ENCODE data around the gene RAB40C. TPM values are rescaled to one million over a fixed set of nuclear protein-coding genes. Genes with fewer than 3 reads are reported as not detected.

RAB40C gene
- total RNA-seq, 4 donors from 2014 or later: 103 to 161 (median 122) TPM

DNA sequence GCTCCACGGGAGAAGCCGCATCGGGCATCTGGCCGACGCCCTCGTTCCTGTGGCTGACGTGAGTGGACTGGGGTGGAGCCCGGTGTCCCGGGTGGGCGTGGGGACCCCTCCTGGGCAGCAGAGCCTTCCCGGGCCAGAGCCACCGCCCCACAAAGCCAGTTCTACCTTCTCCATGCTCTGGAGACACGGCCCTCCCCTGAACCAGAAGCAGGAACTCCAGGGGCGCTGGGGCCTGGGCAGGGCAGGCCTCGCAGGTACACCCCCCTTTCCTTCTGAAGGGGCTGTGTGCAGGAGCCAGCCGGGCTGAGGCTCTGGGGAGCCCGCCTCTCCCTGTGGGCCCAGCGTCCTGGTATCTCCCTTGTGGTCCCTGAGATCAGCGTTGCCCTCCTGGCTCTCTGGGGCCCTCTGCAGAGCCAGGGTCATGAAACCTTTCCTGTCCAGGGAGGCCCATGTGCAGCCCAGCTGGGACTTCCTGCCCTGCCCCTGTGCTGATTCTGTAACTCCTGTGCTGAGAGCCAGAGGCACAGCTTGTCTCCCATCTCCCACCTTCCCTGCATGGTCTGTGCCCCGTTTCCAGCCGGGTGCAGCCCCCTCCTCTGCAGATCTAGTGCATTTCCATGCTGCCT is 13.6 kb upstream of the RAB40C start:
- intact Hi-C loops (cut with DNase I; ENCODE audit: low total_unique reads): no loop called here
- no peak overlapping the region for H3K4me3 ChIP-seq (ENCODE audit: low read depth, poor library complexity, severe bottlenecking)
- no peak for TF ChIP-seq POLR2A (IDR thresholded peaks at IDR 0.05)
- TF ChIP-seq, protein P1, sequence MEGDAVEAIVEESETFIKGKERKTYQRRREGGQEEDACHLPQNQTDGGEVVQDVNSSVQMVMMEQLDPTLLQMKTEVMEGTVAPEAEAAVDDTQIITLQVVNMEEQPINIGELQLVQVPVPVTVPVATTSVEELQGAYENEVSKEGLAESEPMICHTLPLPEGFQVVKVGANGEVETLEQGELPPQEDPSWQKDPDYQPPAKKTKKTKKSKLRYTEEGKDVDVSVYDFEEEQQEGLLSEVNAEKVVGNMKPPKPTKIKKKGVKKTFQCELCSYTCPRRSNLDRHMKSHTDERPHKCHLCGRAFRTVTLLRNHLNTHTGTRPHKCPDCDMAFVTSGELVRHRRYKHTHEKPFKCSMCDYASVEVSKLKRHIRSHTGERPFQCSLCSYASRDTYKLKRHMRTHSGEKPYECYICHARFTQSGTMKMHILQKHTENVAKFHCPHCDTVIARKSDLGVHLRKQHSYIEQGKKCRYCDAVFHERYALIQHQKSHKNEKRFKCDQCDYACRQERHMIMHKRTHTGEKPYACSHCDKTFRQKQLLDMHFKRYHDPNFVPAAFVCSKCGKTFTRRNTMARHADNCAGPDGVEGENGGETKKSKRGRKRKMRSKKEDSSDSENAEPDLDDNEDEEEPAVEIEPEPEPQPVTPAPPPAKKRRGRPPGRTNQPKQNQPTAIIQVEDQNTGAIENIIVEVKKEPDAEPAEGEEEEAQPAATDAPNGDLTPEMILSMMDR (IDR thresholded peaks at IDR 0.05): no peak
- no peak for DNase-seq (ENCODE audit: low spot score in 2 of 2)
- WGBS, 2 donors: 84 to 86% methylated on average over 13 to 18 of the region's 21 CpGs

DNA sequence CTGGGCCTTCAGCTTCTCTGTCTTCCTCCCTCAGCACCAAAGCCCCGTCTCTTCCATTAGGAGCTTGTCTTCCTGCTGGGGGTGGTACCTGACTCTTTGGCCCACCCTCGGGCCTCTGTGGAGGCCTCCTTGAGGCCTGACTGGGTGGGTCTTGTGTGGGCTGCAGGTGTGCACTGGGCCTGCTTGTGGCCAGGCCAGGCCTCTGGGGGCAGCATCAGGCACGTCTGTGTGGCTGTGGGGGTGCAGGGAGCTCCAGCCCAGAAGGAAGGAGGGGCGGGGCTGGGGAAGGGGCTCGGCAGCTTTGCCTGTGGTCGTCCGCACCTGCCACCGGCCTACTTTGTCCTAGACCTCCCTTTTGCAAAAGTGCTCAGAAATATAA is 13.1 kb upstream of the RAB40C start:
- no peak overlapping the region for H3K4me3 ChIP-seq (ENCODE audit: low read depth, poor library complexity, severe bottlenecking)
- no peak for DNase-seq (ENCODE audit: low spot score in 2 of 2)
- 78 to 85% methylated on average over 8 of the region's 8 CpGs for WGBS, 2 donors
- intact Hi-C loops (cut with DNase I; ENCODE audit: low total_unique reads): no loop called here
- TF ChIP-seq POLR2A (IDR thresholded peaks at IDR 0.05): no peak
- TF ChIP-seq, protein P1 (IDR thresholded peaks at IDR 0.05): no peak

DNA sequence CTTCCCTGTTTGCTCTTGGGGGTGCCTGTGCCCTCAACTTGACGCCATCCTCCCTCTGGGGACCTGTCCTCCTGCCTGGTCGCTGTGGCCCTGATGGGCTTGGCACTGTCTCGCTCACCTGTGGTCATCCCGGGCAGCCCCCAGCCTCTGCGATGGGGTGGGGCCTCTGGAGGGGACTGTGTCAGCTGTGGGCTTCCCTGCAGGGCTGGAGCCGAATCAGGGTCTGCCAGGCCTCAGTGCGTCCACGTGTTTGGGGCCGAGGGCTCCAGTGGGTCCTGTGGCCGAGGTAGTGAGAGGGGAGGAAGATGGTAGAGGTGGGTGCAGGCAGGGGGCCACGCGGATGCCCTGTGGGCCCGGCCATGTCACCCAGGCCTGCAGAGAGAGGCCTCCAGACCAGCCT is 12.1 kb upstream of the RAB40C start:
- H3K4me3 ChIP-seq (ENCODE audit: low read depth, poor library complexity, severe bottlenecking): no peak overlapping the region
- intact Hi-C loops (cut with DNase I; ENCODE audit: low total_unique reads): no loop called here
- no peak for TF ChIP-seq POLR2A (IDR thresholded peaks at IDR 0.05)
- TF ChIP-seq, protein P1 (IDR thresholded peaks at IDR 0.05): no peak
- 92 to 95% methylated on average over 12 of the region's 13 CpGs for WGBS, 2 donors
- DNase-seq (ENCODE audit: low spot score in 2 of 2): no peak

DNA sequence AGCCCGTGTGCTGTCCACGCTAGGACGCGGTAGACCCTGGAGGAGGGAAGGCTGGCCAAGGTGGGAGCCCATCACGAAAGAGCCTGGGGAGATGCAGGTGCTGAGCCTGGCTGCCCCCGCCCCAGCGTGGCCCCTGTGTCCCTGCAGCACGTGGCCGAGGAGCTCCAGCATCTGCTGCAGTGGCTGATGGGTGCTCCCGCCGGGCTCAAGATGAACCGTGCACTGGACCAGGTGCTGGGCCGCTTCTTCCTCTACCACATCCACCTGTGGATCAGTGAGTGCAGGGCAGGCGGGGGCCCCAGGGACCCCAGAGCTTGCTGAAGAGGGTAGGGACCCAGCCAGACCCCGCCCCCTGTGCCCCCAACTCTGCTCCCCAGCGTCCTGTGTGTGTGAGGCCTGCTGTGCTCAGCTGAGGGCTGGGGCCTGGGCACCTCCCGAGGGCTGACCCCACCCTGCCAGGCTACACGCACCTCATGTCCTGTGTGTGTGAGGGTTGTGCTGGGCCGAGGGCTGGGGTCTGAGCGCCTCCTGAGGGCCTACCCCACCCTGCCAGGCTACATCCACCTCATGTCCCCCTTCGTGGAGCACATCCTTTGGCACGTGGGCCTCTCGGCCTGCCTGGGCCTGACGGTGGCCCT is 11.5 kb upstream of the RAB40C start:
- DNase-seq (ENCODE audit: low spot score in 2 of 2): no peak
- WGBS, 2 donors: 87 to 91% methylated on average over 14 to 21 of the region's 24 CpGs
- H3K4me3 ChIP-seq (ENCODE audit: low read depth, poor library complexity, severe bottlenecking): no peak overlapping the region
- intact Hi-C loops (cut with DNase I; ENCODE audit: low total_unique reads): no loop called here
- TF ChIP-seq, protein P1 (IDR thresholded peaks at IDR 0.05): no peak
- no peak for TF ChIP-seq POLR2A (IDR thresholded peaks at IDR 0.05)

DNA sequence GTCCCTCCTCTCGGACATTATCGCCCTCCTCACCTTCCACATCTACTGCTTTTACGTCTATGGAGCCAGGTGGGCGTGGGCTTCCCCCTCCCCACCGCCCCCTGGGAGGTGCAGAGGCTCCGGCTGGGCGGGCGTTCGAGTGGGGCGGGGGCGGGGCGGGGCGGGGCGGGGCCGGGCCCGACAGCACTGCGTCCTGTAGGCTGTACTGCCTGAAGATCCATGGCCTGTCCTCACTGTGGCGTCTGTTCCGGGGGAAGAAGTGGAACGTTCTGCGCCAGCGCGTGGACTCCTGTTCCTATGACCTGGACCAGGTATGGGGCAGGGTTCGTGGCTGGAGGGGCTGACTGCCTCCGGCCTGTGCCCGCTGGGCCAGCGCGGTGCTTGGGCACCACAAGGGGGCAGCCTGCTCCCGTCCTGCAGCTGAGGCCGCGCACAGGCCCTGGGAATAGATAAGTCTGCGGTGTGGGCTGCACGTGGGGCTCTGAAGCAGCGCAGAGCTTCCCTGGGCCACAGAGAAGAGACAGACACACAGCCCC is 10.9 kb upstream of the RAB40C start:
- intact Hi-C loops (cut with DNase I; ENCODE audit: low total_unique reads): no loop called here
- no peak overlapping the region for H3K4me3 ChIP-seq (ENCODE audit: low read depth, poor library complexity, severe bottlenecking)

More for the DNA sequence above, 10.9 kb upstream of the RAB40C start:
- DNase-seq (ENCODE audit: low spot score in 2 of 2): no peak
- WGBS, 2 donors: 54 to 61% methylated on average over 13 to 34 of the region's 34 CpGs
- TF ChIP-seq POLR2A (IDR thresholded peaks at IDR 0.05): no peak
- TF ChIP-seq, protein P1 (IDR thresholded peaks at IDR 0.05): no peak

All from lower leg skin (tissue), 4 donors.